ENCODE results near the gene DGKD.

DNA sequence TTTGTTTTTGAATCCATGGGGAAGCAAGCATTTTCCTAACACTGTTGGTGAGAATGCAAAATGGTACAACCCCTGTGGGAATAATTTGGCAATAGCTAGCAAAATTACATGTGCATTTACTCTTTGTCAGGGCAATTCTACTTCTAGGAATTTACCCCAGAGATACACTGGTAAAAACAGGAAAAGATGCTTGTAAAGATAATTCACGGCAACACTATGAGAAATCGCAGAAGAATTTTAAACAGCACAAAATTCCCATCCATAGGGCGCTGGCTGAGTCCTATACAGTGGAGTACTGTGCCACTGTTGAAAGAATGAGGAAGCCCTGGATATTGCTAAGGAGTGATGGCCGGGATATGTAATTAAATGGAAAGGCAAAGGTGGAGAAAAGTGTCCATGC lies 75.8 kb downstream of the DGKD start:
- no peak for TF ChIP-seq POLR2A (IDR thresholded peaks at IDR 0.05)
- no peak for TF ChIP-seq POLR2AphosphoS5 (IDR thresholded peaks at IDR 0.05)

All from gastroesophageal sphincter (tissue), 2 donors.